OCI-LY1 (cell line): ENCODE measurements around the gene CACNA1B.

Experiments used
- H2AFZ ChIP-seq: fragments of 200-600 bp; sonication (generic), shearing (Covaris generic); 2 replicates; pipeline ENCODE4 v1.6.0; 2014; ENCODE audit warnings: antibody characterized with exemption, mild to moderate bottlenecking, low read length
- H3F3A ChIP-seq: fragments of 200-600 bp; sonication (generic), shearing (Covaris generic); 2 replicates; pipeline ENCODE4 v1.6.0; 2014; ENCODE audit warnings: mild to moderate bottlenecking, antibody characterized with exemption, low read length, moderate library complexity; ENCODE audit not compliant: insufficient read depth
- H3K27ac ChIP-seq: fragments of 200-600 bp; sonication (generic); 2 replicates; pipeline ENCODE4 v1.5.1; 2014; ENCODE audit warnings: low read length, mixed run types, mild to moderate bottlenecking, low read depth; ENCODE audit not compliant: poor library complexity, severe bottlenecking
- H3K27me3 ChIP-seq: fragments of 200-600 bp; sonication (generic); 2 replicates; pipeline ENCODE4 v1.6.0; 2014; ENCODE audit warnings: antibody characterized with exemption, mild to moderate bottlenecking, low read length, moderate library complexity; ENCODE audit not compliant: insufficient read depth
- H3K36me3 ChIP-seq: fragments of 200-600 bp; sonication (generic); 2 replicates; pipeline ENCODE4 v1.6.1; 2014; ENCODE audit warnings: mild to moderate bottlenecking, antibody characterized with exemption, low read length, moderate library complexity, mixed read lengths; ENCODE audit not compliant: insufficient read depth
- H3K4me1 ChIP-seq: fragments of 200-600 bp; sonication (generic); 2 replicates; pipeline ENCODE4 v1.5.1; 2014; ENCODE audit warnings: mild to moderate bottlenecking, low read length, moderate library complexity; ENCODE audit not compliant: insufficient read depth, severe bottlenecking
- H3K4me2 ChIP-seq: fragments of 200-600 bp; sonication (generic), shearing (Covaris generic); 2 replicates; pipeline ENCODE4 v1.6.1; 2014; ENCODE audit warnings: low read length
- H3K4me3 ChIP-seq: fragments of 200-600 bp; sonication (generic); 2 replicates; pipeline ENCODE4 v1.5.1; 2014; ENCODE audit warnings: low read length, low read depth, mild to moderate bottlenecking, mixed read lengths; ENCODE audit not compliant: poor library complexity, severe bottlenecking
- H3K79me2 ChIP-seq: fragments of 200-600 bp; shearing (Covaris generic); 2 replicates; pipeline ENCODE4 v1.6.1; 2016; ENCODE audit warnings: mixed run types, low read length, mixed read lengths; ENCODE audit not compliant: insufficient read depth
- H3K9ac ChIP-seq: fragments of 200-600 bp; sonication (generic), shearing (Covaris generic); 2 replicates; pipeline ENCODE4 v1.6.1; 2014; ENCODE audit warnings: mild to moderate bottlenecking, low read length, mixed read lengths
- H3K9me2 ChIP-seq: fragments of 200-600 bp; sonication (generic), shearing (Covaris generic); 2 replicates; pipeline ENCODE4 v1.6.1; 2014; ENCODE audit warnings: low read depth, mild to moderate bottlenecking, low read length, mixed read lengths
- H3K9me3 ChIP-seq: fragments of 200-600 bp; shearing (Covaris generic); 2 replicates; pipeline ENCODE4 v1.6.1; 2014; ENCODE audit warnings: low read length, mixed read lengths
- H4K20me1 ChIP-seq: fragments of 200-600 bp; sonication (generic), shearing (Covaris generic); 2 replicates; pipeline ENCODE4 v1.6.0; 2016; ENCODE audit warnings: mild to moderate bottlenecking, low read length; ENCODE audit not compliant: insufficient read depth
- CTCF ChIP-seq: fragments of 200-600 bp; sonication (generic), shearing (Covaris generic); IDR thresholded peaks from 2 replicates; pipeline ENCODE4 v1.5.1; 2017; ENCODE audit warnings: mild to moderate bottlenecking, antibody characterized with exemption, low read length, moderate library complexity, mixed read lengths
- EZH2 ChIP-seq: fragments of 200-600 bp; sonication (generic), shearing (Covaris generic); IDR thresholded peaks from 2 replicates; pipeline ENCODE4 v1.8.0; 2017; ENCODE audit warnings: borderline replicate concordance, mixed run types, mild to moderate bottlenecking, antibody characterized with exemption, low read length, moderate library complexity, mixed read lengths

Gene CACNA1B

GRCh38 chr9:137975936-137976565 is 98.5 kb downstream of the CACNA1B start:
- Histone ChIP-seq H3K36me3 (no peaks in the 10 kb centered on the region), H3K4me2 (no peak overlapping the region), H2AFZ (no peak overlapping the region), H3K9me2 (no peaks in the 10 kb centered on the region), H3K27ac (no peak overlapping the region), H4K20me1 (no peaks in the 10 kb centered on the region), H3K79me2 (no peaks in the 10 kb centered on the region), H3K27me3 (0 out of 2 replicates have a peak, but pooled peaks cover 7% of the 10 kb centered on the region), H3F3A (no peaks in the 10 kb centered on the region), H3K9me3 (no peaks in the 10 kb centered on the region), H3K4me3 (no peak overlapping the region), H3K9ac (no peak overlapping the region), H3K4me1 (no peaks in the 10 kb centered on the region)
- no peak for TF ChIP-seq EZH2
- TF ChIP-seq CTCF: no peak

- H2AFZ ChIP-seq: no peak overlapping the region
- H3K4me2 ChIP-seq: no peak overlapping the region
- TF ChIP-seq CTCF (no peak), EZH2 (no peak)
- no peaks in the 10 kb centered on the region for H3K9me3 ChIP-seq
- no peaks in the 10 kb centered on the region for H3K36me3 ChIP-seq
- H3K4me1 ChIP-seq: no peaks in the 10 kb centered on the region
- H3K4me3 ChIP-seq: no peak overlapping the region
- 0 out of 2 replicates have a peak, but pooled peaks cover 7% of the 10 kb centered on the region for H3K27me3 ChIP-seq
- H4K20me1 ChIP-seq: no peaks in the 10 kb centered on the region
- H3K9me2 ChIP-seq: no peaks in the 10 kb centered on the region
- H3K9ac ChIP-seq: no peak overlapping the region
- no peaks in the 10 kb centered on the region for H3F3A ChIP-seq
- H3K79me2 ChIP-seq: no peaks in the 10 kb centered on the region
- H3K27ac ChIP-seq: no peak overlapping the region
These were observed 100.1 kb downstream of the CACNA1B start for GRCh38 chr9:137977571-137978261.

- no peak overlapping the region for H2AFZ ChIP-seq
- no peak overlapping the region for H3K9ac ChIP-seq
- no peaks in the 10 kb centered on the region for H4K20me1 ChIP-seq
- H3K9me3 ChIP-seq: no peaks in the 10 kb centered on the region
- H3K9me2 ChIP-seq: no peaks in the 10 kb centered on the region
- no peak for TF ChIP-seq CTCF
- TF ChIP-seq EZH2: no peak
- no peaks in the 10 kb centered on the region for H3K4me1 ChIP-seq
- H3K27ac ChIP-seq: no peak overlapping the region
- 0 out of 2 replicates have a peak, but pooled peaks cover 7% of the 10 kb centered on the region for H3K27me3 ChIP-seq
- no peaks in the 10 kb centered on the region for H3K79me2 ChIP-seq
- no peaks in the 10 kb centered on the region for H3K36me3 ChIP-seq
- H3F3A ChIP-seq: no peaks in the 10 kb centered on the region
- no peak overlapping the region for H3K4me2 ChIP-seq
- H3K4me3 ChIP-seq: no peak overlapping the region
These were observed 100.7 kb downstream of the CACNA1B start for GRCh38 chr9:137978262-137978714.
